GM18499 (cell line): ENCODE data around the gene DHX8.
"Not testable (repeated sequence)": the region's sequence is repeated elsewhere in the genome, so short reads cannot be mapped to it uniquely, and the experiment has no call there.

Source experiments
- ATAC-seq: cut with Tn5 transposase; IDR thresholded peaks from one replicate; pipeline ENCODE4 v1.9.1; 2021; ENCODE audit warnings: moderate number of reproducible peaks; ENCODE audit not compliant: insufficient read depth, unreplicated experiment

DHX8 gene

GRCh38 chr17:43459878-43460277 lies 23.9 kb upstream of the DHX8 start:
- ATAC-seq = not testable (repeated sequence)

GRCh38 chr17:43461185-43461584 lies 22.6 kb upstream of the DHX8 start:
- no peak for ATAC-seq

DNA sequence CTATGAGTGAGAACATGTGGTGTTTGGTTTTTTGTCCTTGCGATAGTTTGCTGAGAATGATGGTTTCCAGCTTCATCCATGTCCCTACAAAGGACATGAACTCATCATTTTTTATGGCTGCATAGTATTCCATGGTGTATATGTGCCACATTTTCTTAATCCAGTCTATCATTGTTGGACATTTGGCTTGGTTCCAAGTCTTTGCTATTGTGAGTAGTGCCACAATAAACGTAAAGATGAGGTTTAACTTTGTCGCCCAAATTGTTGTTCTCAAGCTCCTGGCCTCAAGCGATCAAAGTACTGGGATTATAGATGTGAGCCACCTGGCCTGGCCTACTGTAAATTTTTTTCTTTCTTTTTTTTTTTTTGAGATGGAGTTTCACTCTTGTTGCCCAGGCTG lies 21.2 kb upstream of the DHX8 start:
- ATAC-seq = not testable (repeated sequence)

- no peak for ATAC-seq
These were observed 20.5 kb upstream of the DHX8 start for GRCh38 chr17:43463241-43463640.

GRCh38 chr17:43464046-43464445 lies 19.7 kb upstream of the DHX8 start:
- ATAC-seq = no peak

DNA sequence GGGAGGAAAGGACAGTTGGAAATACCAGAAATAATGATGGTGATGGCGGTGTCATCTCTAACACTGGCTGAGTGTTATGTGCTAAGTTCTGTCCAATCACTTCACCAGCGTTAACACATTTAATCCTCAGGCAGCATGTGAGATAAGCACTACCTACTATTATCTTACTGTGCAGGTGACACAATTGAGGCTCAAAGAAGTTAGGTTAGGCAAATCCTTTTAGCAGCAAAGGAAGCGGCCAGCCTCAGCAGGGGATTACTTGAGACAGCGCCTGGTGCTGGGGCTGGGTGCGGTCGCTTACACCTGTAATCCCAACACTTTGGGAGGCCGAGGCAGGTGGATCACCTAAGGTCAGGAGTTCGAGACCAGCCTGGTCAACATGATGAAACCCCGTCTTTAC lies 18.7 kb upstream of the DHX8 start:
- no peak for ATAC-seq

DNA sequence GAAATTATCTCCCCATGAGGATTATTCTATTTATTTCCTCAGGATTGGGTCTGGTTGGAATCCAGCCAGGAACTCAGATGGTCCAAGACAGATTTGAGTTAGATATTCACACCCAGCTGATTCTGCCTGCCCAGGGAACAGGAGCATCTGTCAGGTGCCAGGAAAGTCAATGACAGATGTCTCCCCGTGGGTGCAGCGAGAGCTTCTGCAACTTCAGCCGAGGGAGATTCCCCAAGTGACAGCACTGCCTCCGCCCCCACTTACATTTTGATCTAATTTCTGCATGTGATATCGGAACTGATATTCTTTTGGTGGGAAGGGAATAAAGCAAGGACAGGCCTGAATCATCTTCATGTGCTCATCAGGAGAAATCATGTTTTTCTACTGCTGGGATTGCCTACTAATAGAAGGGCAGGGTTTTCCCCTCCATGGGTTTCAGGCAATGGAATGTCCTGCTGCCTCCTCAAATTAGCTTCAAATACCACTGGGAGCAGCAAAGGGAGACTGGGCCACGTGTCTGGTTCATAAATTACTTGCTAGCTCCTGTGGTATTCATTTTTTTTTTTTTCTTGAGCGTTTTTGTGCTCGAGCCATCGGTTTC lies 15.7 kb upstream of the DHX8 start:
- no peak for ATAC-seq

- no peak for ATAC-seq
These were observed 15.1 kb upstream of the DHX8 start for GRCh38 chr17:43468691-43469139.

DNA sequence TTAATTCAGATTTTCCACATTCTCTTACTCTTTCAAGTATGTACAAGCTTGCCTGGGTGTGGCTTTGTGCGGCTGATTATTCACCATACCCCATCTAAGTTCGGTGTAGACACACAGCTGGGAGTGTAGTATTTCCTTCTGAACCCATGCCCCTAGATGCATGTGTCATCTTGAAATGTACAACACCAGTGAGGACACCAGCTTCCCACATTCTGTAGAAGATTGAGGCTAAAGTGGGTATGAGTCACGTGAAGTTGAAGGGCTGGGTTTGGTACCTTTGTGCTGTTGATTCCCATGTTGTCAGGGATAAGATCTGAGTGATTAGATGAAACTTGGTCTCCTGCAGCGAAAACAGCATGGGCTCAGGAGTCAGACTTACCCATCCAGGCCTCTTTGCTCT lies 14.6 kb upstream of the DHX8 start:
- no peak for ATAC-seq

DNA sequence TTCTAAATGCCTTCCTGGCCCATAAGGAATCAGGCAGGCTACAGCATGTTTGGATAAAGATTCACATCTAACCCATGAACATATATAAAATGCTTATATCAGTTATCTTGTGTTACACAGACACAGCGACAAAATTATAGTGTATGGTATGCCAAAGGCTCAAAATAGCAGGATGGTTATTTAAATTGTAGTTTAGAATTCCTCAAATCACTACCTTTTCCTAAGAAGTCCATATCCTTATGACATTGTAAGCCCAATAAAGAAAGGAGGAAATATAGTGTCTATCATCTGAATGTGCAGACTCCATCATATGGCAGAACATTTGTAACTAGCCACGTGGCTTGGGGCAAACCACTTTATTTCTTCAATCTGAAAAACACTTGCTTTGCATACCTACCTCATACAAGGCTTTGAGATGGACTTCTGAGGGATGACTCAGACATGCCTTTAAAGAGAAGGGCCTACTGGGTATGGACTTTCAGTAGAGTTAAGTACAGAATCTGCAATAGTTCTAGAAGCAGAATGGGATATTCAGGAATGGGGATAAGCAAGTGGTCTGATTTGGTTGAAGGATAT lies 12.1 kb upstream of the DHX8 start:
- no peak for ATAC-seq

DNA sequence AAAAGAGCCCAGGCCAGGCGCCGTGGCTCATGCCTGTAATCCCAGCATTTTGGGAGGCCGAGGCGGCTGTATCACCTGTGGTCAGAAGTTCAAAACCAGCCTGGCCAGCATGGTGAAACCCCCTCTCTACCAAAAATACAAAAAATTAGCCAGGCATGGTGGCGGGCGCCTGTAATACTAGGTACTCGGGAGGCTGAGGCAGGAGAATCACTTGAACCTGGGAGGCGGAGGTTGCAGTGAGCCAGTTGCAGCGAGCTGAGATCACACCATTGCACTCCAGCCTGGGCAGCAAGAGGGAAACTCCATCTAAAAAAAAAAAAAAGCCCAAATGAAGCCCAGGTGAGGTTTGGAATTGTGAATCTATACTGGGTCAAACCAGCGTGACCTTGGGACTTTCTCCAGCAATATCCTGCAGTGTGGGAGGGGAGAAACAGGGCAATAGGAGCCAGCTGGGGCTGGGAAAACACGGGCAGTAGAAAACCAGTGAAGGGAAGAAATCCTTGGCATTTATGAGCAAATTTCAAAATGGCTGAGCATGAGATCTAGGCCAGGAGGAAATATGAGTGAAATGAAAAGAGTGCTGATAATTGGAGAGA lies 8.2 kb upstream of the DHX8 start:
- ATAC-seq = no peak

- not testable (repeated sequence) for ATAC-seq
These were observed 7.5 kb upstream of the DHX8 start for GRCh38 chr17:43476306-43476705.

GRCh38 chr17:43477832-43478634 lies 5.7 kb upstream of the DHX8 start:
- ATAC-seq = no peak

- no peak for ATAC-seq
These were observed 3.8 kb upstream of the DHX8 start for GRCh38 chr17:43479948-43480347.

- ATAC-seq = no peak
These were observed 1.4 kb upstream of the DHX8 start for GRCh38 chr17:43482103-43483012.

GRCh38 chr17:43490621-43491020 lies 6.8 kb downstream of the DHX8 start:
- no peak for ATAC-seq

DNA sequence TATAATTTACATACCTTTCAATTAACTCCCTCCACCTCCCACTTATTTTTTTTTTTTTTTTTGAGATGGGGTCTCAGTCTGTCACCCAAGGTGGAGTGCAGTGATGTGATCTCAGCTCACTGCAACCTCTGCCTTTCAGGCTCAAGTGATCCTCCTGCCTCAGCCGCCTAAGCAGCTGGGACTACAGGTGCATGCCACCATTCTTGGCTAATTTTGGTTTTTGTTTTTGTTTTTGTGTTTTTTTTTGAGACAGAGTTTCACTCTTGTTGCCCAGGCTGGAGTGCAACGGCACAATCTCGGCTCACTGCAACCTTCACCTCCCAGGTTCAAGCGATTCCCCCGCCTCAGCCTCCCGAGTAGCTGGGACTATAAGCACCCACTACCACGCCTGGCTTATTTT lies 25.7 kb downstream of the DHX8 start:
- not testable (repeated sequence) for ATAC-seq

DNA sequence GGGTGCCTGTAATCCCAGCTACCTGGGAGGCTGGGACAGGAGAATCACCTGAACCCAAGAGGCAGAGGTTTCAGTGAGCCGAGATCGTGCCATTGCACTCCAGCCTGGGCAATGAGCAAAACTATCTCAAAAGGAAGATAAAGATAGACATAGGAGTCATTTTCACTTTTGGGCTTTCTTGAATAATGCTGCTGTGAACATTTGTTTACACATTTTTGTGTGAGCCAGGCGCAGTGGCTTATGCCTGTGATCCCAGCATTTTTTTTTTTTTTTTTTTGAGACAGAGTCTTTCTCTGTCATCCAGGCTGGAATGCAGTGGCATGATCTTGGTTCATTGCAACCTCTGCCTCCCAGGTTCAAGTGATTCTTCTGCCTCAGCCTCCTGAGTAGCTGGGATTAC lies 27.4 kb downstream of the DHX8 start:
- ATAC-seq = not testable (repeated sequence)

DNA sequence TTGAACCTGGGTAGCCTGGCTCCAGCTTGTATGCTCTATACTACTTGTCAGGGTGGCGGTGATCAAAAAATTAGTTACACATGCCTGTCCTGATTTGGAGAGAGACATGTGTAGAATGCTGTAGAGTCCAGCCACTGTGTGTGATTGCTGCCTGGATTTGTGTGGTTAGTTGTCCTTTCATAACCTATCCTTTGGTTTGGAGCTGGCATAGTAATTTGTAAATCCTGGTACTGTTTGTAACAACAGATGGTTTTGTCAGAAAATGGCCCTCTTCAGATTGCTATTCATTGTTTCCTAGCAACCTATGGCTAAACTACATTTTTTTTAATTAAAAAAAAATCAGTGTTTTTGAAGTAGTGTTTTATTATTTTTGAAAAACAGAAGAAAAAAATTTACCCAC lies 31.9 kb downstream of the DHX8 start:
- ATAC-seq = no peak

- ATAC-seq = no peak
These were observed 33.4 kb downstream of the DHX8 start for GRCh38 chr17:43517161-43517560.
